Left renal cortex interstitium (tissue), 4 donors: ENCODE measurements around the gene SYCE1L. TPM values are rescaled to one million over a fixed set of nuclear protein-coding genes. Genes with fewer than 3 reads are reported as not detected.
"Not testable (repeated sequence)": the region's sequence is repeated elsewhere in the genome, so short reads cannot be mapped to it uniquely, and the experiment has no call there.

Experiments
- DNase-seq, 4 donors: peaks; one replicate each; pipeline ENCODE4 v3.0.0-alpha.2; 2013; ENCODE audit warnings: low read depth in 4 of 4, low spot score in 2 of 4, missing footprints in 1 of 4
- polyA plus RNA-seq, 4 donors: library from polyadenylated mRNA; unstranded; fragments of 120-200 nt; gene quantifications; one replicate each; pipeline ENCODE4 v1.2.1, GENCODE V29; 2013; ENCODE audit not compliant: insufficient read length in 4 of 4

The SYCE1L gene
- polyA plus RNA-seq, result 10 to 100 TPM in 2 of 4 donors, 1 to 10 TPM in 2; 1.8 to 13.8 (median 8.2) TPM

GRCh38 chr16:77199211-77199610 is at the start of gene SYCE1L:
Gene SYCE1L, plus strand, starts transcription at chr16:77199408. Its CDS starts 44 bp downstream, at chr16:77199452.
- no peak for DNase-seq

- no peak for DNase-seq
Observed at GRCh38 chr16:77157346-77158058, 41.7 kb upstream of the SYCE1L start.

GRCh38 chr16:77158293-77158692 is 40.9 kb upstream of the SYCE1L start:
- no peak for DNase-seq

GRCh38 chr16:77165006-77165405 is 34.2 kb upstream of the SYCE1L start:
- DNase-seq, result no peak

GRCh38 chr16:77165536-77166236 is 33.5 kb upstream of the SYCE1L start:
- not testable (repeated sequence) for DNase-seq

- no peak for DNase-seq
Observed at GRCh38 chr16:77166726-77167125, 32.5 kb upstream of the SYCE1L start.

- no peak for DNase-seq
Observed at GRCh38 chr16:77168901-77169300, 30.3 kb upstream of the SYCE1L start.

GRCh38 chr16:77169650-77170236 is 29.5 kb upstream of the SYCE1L start:
- DNase-seq, result peak in 1 of 4 donors; percentile 24

- DNase-seq, result no peak
Observed at GRCh38 chr16:77170805-77171204, 28.4 kb upstream of the SYCE1L start.

- peak in 2 of 4 donors; percentile 34 to 59 for DNase-seq
Observed at GRCh38 chr16:77171745-77172635, 27.2 kb upstream of the SYCE1L start.

- DNase-seq, result no peak
Observed at GRCh38 chr16:77172951-77173350, 26.3 kb upstream of the SYCE1L start.

- DNase-seq, result no peak
Observed at GRCh38 chr16:77183137-77183536, 16.1 kb upstream of the SYCE1L start.

- not testable (repeated sequence) for DNase-seq
Observed at GRCh38 chr16:77186298-77186697, 12.9 kb upstream of the SYCE1L start.

GRCh38 chr16:77190190-77190477 is 9.1 kb upstream of the SYCE1L start:
- no peak for DNase-seq

- peak; percentile 92 to 98 (median 96) for DNase-seq
Observed at GRCh38 chr16:77190478-77191258, 8.5 kb upstream of the SYCE1L start, which contains the start of gene MON1B. Gene MON1B, plus strand, starts transcription at chr16:77191190. Its CDS starts 296 bp downstream, at chr16:77191486.

- no peak for DNase-seq
Observed at GRCh38 chr16:77191259-77191969, 7.8 kb upstream of the SYCE1L start.

- DNase-seq, result no peak
Observed at GRCh38 chr16:77193377-77193776, 5.8 kb upstream of the SYCE1L start.

- DNase-seq, result no peak
Observed at GRCh38 chr16:77194295-77195231, 4.6 kb upstream of the SYCE1L start.
